AG10803 (cell line): ENCODE measurements around the gene INPP5K.
"Not testable (repeated sequence)": the region's sequence is repeated elsewhere in the genome, so short reads cannot be mapped to it uniquely, and the experiment has no call there.

Experiments
- DNase-seq: peaks from one replicate; pipeline ENCODE4 v3.0.0; 2010; ENCODE audit warnings: low read depth
- H3K4me3 ChIP-seq: 2 replicates; pipeline ENCODE4 v1.5.1; 2011; ENCODE audit warnings: mild to moderate bottlenecking, low read length, control low read depth
- TF ChIP-seq, protein P1 (sequence below): conservative IDR thresholded peaks from 2 replicates; pipeline ENCODE4 v1.5.1; 2011; ENCODE audit warnings: mild to moderate bottlenecking, low read length, control low read depth, inconsistent platforms

The INPP5K gene

GRCh38 chr17:1446201-1446600 is 70.2 kb downstream of the INPP5K start:
- H3K4me3 ChIP-seq = no peak overlapping the region
- no peak for DNase-seq
- TF ChIP-seq, protein P1, sequence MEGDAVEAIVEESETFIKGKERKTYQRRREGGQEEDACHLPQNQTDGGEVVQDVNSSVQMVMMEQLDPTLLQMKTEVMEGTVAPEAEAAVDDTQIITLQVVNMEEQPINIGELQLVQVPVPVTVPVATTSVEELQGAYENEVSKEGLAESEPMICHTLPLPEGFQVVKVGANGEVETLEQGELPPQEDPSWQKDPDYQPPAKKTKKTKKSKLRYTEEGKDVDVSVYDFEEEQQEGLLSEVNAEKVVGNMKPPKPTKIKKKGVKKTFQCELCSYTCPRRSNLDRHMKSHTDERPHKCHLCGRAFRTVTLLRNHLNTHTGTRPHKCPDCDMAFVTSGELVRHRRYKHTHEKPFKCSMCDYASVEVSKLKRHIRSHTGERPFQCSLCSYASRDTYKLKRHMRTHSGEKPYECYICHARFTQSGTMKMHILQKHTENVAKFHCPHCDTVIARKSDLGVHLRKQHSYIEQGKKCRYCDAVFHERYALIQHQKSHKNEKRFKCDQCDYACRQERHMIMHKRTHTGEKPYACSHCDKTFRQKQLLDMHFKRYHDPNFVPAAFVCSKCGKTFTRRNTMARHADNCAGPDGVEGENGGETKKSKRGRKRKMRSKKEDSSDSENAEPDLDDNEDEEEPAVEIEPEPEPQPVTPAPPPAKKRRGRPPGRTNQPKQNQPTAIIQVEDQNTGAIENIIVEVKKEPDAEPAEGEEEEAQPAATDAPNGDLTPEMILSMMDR = no peak

- not testable (repeated sequence) for H3K4me3 ChIP-seq, DNase-seq
Measured at GRCh38 chr17:1445695-1446094, 70.7 kb downstream of the INPP5K start.
